C4-2B (cell line): Measurements from ENCODE around the gene TMCC2.

ENCODE experiments used
- H3K27ac ChIP-seq: fragments of 450-650 bp; 2 replicates; pipeline ENCODE4 v1.5.1; 2017
- CTCF ChIP-seq: fragments of 450-650 bp; conservative IDR thresholded peaks from 2 replicates; pipeline ENCODE4 v1.5.1; 2017; ENCODE audit warnings: mild to moderate bottlenecking
- ZFX ChIP-seq: fragments of 450-650 bp; IDR thresholded peaks from 2 replicates; pipeline ENCODE4 v1.6.1; 2017

The TMCC2 gene

GRCh38 chr1:205235951-205236350 lies 8.2 kb downstream of the TMCC2 start:
- no peak for TF ChIP-seq ZFX
- TF ChIP-seq CTCF, result no peak
- H3K27ac ChIP-seq, result no peak overlapping the region

GRCh38 chr1:205236526-205236925 lies 8.8 kb downstream of the TMCC2 start:
- no peak overlapping the region for H3K27ac ChIP-seq
- TF ChIP-seq CTCF (no peak), ZFX (no peak)

GRCh38 chr1:205236951-205237475 lies 9.3 kb downstream of the TMCC2 start:
- H3K27ac ChIP-seq, result no peak overlapping the region
- no peak for TF ChIP-seq CTCF
- TF ChIP-seq ZFX, result no peak

- TF ChIP-seq CTCF (no peak), ZFX (no peak)
- H3K27ac ChIP-seq, result no peak overlapping the region
These were observed 10.1 kb downstream of the TMCC2 start for GRCh38 chr1:205237526-205238484.

- no peak for TF ChIP-seq CTCF
- TF ChIP-seq ZFX, result no peak
- no peak overlapping the region for H3K27ac ChIP-seq
These were observed 11.3 kb downstream of the TMCC2 start for GRCh38 chr1:205239078-205239477.

DNA sequence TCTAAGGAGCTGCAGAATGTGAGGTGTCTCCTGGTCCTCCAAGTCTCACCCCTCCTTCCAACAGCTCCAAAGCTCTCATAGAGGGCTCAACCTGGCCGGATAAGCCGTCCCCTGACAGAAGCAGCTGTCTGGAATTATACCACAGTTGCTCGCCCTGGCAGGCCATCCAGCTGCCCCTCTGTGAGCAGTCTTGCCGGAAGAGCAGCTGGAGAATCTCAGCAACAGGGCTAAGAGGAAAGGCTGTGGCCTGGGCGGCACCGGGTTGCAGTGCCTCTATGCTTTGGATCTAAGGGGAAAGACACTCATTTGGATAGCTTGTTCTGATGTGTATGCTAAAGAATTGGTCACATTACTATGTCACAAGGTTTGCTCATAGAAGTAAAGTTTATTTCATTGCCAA lies 12.4 kb downstream of the TMCC2 start:
- no peak overlapping the region for H3K27ac ChIP-seq
- no peak for TF ChIP-seq ZFX
- no peak for TF ChIP-seq CTCF

GRCh38 chr1:205240569-205240968 lies 12.8 kb downstream of the TMCC2 start:
- H3K27ac ChIP-seq, result no peak overlapping the region
- TF ChIP-seq CTCF (no peak), ZFX (no peak)
